DND-41 (cell line): ENCODE results near the gene ATXN8OS.
A peak's percentile ranks its signal among the peaks of the same experiment; 100 is the strongest.

Experiments
- ATAC-seq: fragments of 200-7000 bp; cut with Tn5 transposase; 3 replicates; pipeline ENCODE4 v1.9.1; 2021; ENCODE audit warnings: low read depth; ENCODE audit not compliant: insufficient read depth
- DNase-seq: peaks from one replicate; pipeline ENCODE4 v3.0.0-alpha.2; 2020
- H2AFZ ChIP-seq: 2 replicates; pipeline ENCODE4 v1.6.0; 2012; ENCODE audit warnings: low read depth, low read length
- H3K27ac ChIP-seq: 2 replicates; pipeline ENCODE4 v1.5.1; 2012; ENCODE audit warnings: low read length, inconsistent platforms
- H3K27me3 ChIP-seq: fragments of 200-600 bp; sonication (generic); 2 replicates; pipeline ENCODE4 v1.6.0; 2012; ENCODE audit warnings: low read length, mild to moderate bottlenecking, inconsistent platforms; ENCODE audit not compliant: insufficient read depth, poor library complexity
- H3K36me3 ChIP-seq: 2 replicates; pipeline ENCODE4 v1.5.1; 2012; ENCODE audit warnings: low read length, inconsistent platforms; ENCODE audit not compliant: insufficient read depth
- H3K4me1 ChIP-seq: 2 replicates; pipeline ENCODE4 v1.5.1; 2012; ENCODE audit warnings: mild to moderate bottlenecking, low read length; ENCODE audit not compliant: insufficient read depth
- H3K4me2 ChIP-seq: 2 replicates; pipeline ENCODE4 v1.6.0; 2012; ENCODE audit warnings: mild to moderate bottlenecking, moderate library complexity, low read length, inconsistent platforms; ENCODE audit not compliant: insufficient read depth
- H3K4me3 ChIP-seq, 2 experiments: fragments of 200-600 bp in 1 of 2; shearing (Covaris generic) in 1 of 2; 2 replicates each; pipeline ENCODE4 v1.5.1; 2012 to 2016; ENCODE audit warnings: inconsistent platforms in 2 of 2, low read length in 2 of 2, mild to moderate bottlenecking in 2 of 2, low read depth in 1 of 2, moderate library complexity in 1 of 2
- H3K79me2 ChIP-seq: 2 replicates; pipeline ENCODE4 v1.6.0; 2012; ENCODE audit warnings: low read length, inconsistent platforms; ENCODE audit not compliant: insufficient read depth
- H3K9ac ChIP-seq: 2 replicates; pipeline ENCODE4 v1.6.0; 2012; ENCODE audit warnings: low read depth, mild to moderate bottlenecking, inconsistent platforms, low read length, moderate library complexity
- H3K9me3 ChIP-seq: 2 replicates; pipeline ENCODE4 v1.5.1; 2012; ENCODE audit warnings: low read length, moderate library complexity, mild to moderate bottlenecking, inconsistent platforms; ENCODE audit not compliant: insufficient read depth, severe bottlenecking
- H4K20me1 ChIP-seq: 2 replicates; pipeline ENCODE4 v1.6.0; 2012; ENCODE audit warnings: low read length; ENCODE audit not compliant: insufficient read depth
- CTCF ChIP-seq: IDR thresholded peaks from 2 replicates; pipeline ENCODE4 v1.5.1; 2012; ENCODE audit warnings: borderline replicate concordance, low read length, moderate library complexity, mild to moderate bottlenecking; ENCODE audit not compliant: poor library complexity, severe bottlenecking; ENCODE audit errors: extremely low read depth
- EZH2 ChIP-seq: IDR thresholded peaks from 3 replicates; pipeline ENCODE4 v1.6.1; 2012; ENCODE audit warnings: borderline replicate concordance, low read depth, mild to moderate bottlenecking, moderate library complexity, low read length, inconsistent platforms; ENCODE audit not compliant: severe bottlenecking

The ATXN8OS gene

GRCh38 chr13:70090036-70090723 is 17.4 kb upstream of the ATXN8OS start:
- Histone ChIP-seq H3K27ac (no peak overlapping the region), H3K4me2 (no peak overlapping the region), H3K4me3 (no peak overlapping the region), H4K20me1 (no peaks in the 10 kb centered on the region), H3K36me3 (no peaks in the 10 kb centered on the region), H3K27me3 (no peaks in the 10 kb centered on the region), H3K9me3 (no peaks in the 10 kb centered on the region), H3K79me2 (no peaks in the 10 kb centered on the region), H3K9ac (no peak overlapping the region), H3K4me1 (no peaks in the 10 kb centered on the region), H2AFZ (no peak overlapping the region)
- ATAC-seq, result no peak
- TF ChIP-seq CTCF, result no peak
- no peak for TF ChIP-seq EZH2
- no peak for DNase-seq

GRCh38 chr13:70098669-70099068 is 9.0 kb upstream of the ATXN8OS start:
- Histone ChIP-seq H3K27me3 (no peaks in the 10 kb centered on the region), H4K20me1 (no peaks in the 10 kb centered on the region), H3K4me2 (no peak overlapping the region), H3K9me3 (no peaks in the 10 kb centered on the region), H3K36me3 (no peaks in the 10 kb centered on the region), H3K4me1 (no peaks in the 10 kb centered on the region), H3K27ac (no peak overlapping the region), H2AFZ (no peak overlapping the region), H3K4me3 (no peak overlapping the region), H3K9ac (no peak overlapping the region), H3K79me2 (no peaks in the 10 kb centered on the region)
- no peak for ATAC-seq
- DNase-seq, result no peak
- no peak for TF ChIP-seq EZH2
- TF ChIP-seq CTCF, result peak; percentile 37

- Histone ChIP-seq H3K4me2 (no peak overlapping the region), H4K20me1 (no peaks in the 10 kb centered on the region), H3K9me3 (no peaks in the 10 kb centered on the region), H2AFZ (no peak overlapping the region), H3K36me3 (no peaks in the 10 kb centered on the region), H3K9ac (no peak overlapping the region), H3K27me3 (no peaks in the 10 kb centered on the region), H3K79me2 (no peaks in the 10 kb centered on the region), H3K4me3 (no peak overlapping the region), H3K4me1 (no peaks in the 10 kb centered on the region), H3K27ac (no peak overlapping the region)
- ATAC-seq, result no peak
- no peak for DNase-seq
- TF ChIP-seq EZH2 (no peak), CTCF (no peak)
Observed at GRCh38 chr13:70104481-70104880, 3.1 kb upstream of the ATXN8OS start.

GRCh38 chr13:70107125-70107497 is 515 bp upstream of the ATXN8OS start:
- ATAC-seq, result no peak
- Histone ChIP-seq H3K9me3 (no peaks in the 10 kb centered on the region), H3K9ac (no peak overlapping the region), H4K20me1 (no peaks in the 10 kb centered on the region), H3K4me2 (no peak overlapping the region), H3K4me1 (no peaks in the 10 kb centered on the region), H3K4me3 (no peak overlapping the region), H3K27ac (no peak overlapping the region), H2AFZ (no peak overlapping the region), H3K27me3 (no peaks in the 10 kb centered on the region), H3K36me3 (no peaks in the 10 kb centered on the region), H3K79me2 (no peaks in the 10 kb centered on the region)
- DNase-seq, result no peak
- no peak for TF ChIP-seq EZH2
- no peak for TF ChIP-seq CTCF
